ENCODE results near the gene WEE2.

DNA sequence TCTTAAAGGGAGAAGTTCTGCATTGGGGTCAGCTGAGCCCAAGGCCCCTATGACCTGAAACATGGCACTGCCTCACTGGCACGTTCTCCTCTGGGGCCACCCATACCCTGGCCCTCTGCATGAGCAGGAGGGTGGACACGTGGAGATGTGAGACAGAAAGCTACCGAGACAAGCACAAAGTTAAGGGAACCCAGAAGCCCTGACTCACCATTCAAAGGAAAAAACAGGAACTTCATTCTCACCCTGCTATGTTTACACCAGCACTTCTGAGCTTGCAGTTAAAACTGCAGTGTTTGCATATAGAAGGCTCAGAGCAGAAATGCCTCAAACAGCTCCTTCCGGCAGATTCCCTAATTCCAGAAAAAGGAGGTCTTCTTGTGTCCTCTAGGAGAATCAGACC lies 47.9 kb upstream of the WEE2 start:
- TF ChIP-seq, protein P1, sequence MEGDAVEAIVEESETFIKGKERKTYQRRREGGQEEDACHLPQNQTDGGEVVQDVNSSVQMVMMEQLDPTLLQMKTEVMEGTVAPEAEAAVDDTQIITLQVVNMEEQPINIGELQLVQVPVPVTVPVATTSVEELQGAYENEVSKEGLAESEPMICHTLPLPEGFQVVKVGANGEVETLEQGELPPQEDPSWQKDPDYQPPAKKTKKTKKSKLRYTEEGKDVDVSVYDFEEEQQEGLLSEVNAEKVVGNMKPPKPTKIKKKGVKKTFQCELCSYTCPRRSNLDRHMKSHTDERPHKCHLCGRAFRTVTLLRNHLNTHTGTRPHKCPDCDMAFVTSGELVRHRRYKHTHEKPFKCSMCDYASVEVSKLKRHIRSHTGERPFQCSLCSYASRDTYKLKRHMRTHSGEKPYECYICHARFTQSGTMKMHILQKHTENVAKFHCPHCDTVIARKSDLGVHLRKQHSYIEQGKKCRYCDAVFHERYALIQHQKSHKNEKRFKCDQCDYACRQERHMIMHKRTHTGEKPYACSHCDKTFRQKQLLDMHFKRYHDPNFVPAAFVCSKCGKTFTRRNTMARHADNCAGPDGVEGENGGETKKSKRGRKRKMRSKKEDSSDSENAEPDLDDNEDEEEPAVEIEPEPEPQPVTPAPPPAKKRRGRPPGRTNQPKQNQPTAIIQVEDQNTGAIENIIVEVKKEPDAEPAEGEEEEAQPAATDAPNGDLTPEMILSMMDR (IDR thresholded peaks at IDR 0.05), result no peak
- no peak for TF ChIP-seq POLR2A (IDR thresholded peaks at IDR 0.05)
